HepG2 (cell line): ENCODE results near the gene UTS2R. TPM values are rescaled to one million over a fixed set of nuclear protein-coding genes. Genes with fewer than 3 reads are reported as not detected.

Experiments
- ARHGAP35 ChIP-seq: sonication (generic); formaldehyde crosslinking; IDR thresholded peaks from 2 replicates; pipeline ENCODE4 v1.9.0; 2022; ENCODE audit warnings: mild to moderate bottlenecking, inconsistent platforms, moderate library complexity, missing genetic modification reagents, borderline replicate concordance
- ATF7-NPFF ChIP-seq: sonication (generic); formaldehyde crosslinking; IDR thresholded peaks from 2 replicates; pipeline ENCODE4 v1.8.1; 2023; ENCODE audit warnings: mild to moderate bottlenecking, low read depth, missing genetic modification reagents, moderate library complexity
- DNMT1 ChIP-seq: sonication (generic); formaldehyde crosslinking; IDR thresholded peaks from 2 replicates; pipeline ENCODE4 v1.5.1; 2020; ENCODE audit warnings: mild to moderate bottlenecking, missing genetic modification reagents
- EEA1 ChIP-seq: sonication (generic); formaldehyde crosslinking; IDR thresholded peaks from 2 replicates; pipeline ENCODE4 v1.5.1; 2020; ENCODE audit warnings: mild to moderate bottlenecking, missing genetic modification reagents, borderline replicate concordance
- EED ChIP-seq: sonication (generic); formaldehyde crosslinking; IDR thresholded peaks from 2 replicates; pipeline ENCODE4 v1.5.0; 2020; ENCODE audit warnings: mild to moderate bottlenecking, missing genetic modification reagents
- HES4 ChIP-seq: sonication (generic); formaldehyde crosslinking; IDR thresholded peaks from 2 replicates; pipeline ENCODE4 v1.9.0; 2021; ENCODE audit warnings: mild to moderate bottlenecking, missing genetic modification reagents, borderline replicate concordance
- KLF12 ChIP-seq: sonication (generic); formaldehyde crosslinking; IDR thresholded peaks from 2 replicates; pipeline ENCODE4 v1.4.0; 2020; ENCODE audit warnings: missing genetic modification reagents, borderline replicate concordance
- MAFF ChIP-seq: IDR thresholded peaks from 2 replicates; pipeline ENCODE4 v1.6.1; 2011; ENCODE audit warnings: low read depth, low read length, improper control_type of control experiment
- NCOA5 ChIP-seq: sonication (generic); formaldehyde crosslinking; IDR thresholded peaks from 2 replicates; pipeline ENCODE4 v1.4.0; 2020; ENCODE audit warnings: missing genetic modification reagents
- NFATC3 ChIP-seq: sonication (generic); formaldehyde crosslinking; IDR thresholded peaks from 2 replicates; pipeline ENCODE4 v1.5.1; 2020; ENCODE audit warnings: mild to moderate bottlenecking, missing genetic modification reagents
- PHF5A ChIP-seq: IDR thresholded peaks from one replicate; pipeline ENCODE4 v1.6.1; 2018; ENCODE audit warnings: low read depth, missing genetic modification reagents; ENCODE audit not compliant: unreplicated experiment
- PHF8 ChIP-seq: sonication (generic); formaldehyde crosslinking; IDR thresholded peaks from 2 replicates; pipeline ENCODE4 v1.5.0; 2020; ENCODE audit warnings: missing genetic modification reagents
- SIX1 ChIP-seq: sonication (generic); formaldehyde crosslinking; IDR thresholded peaks from 2 replicates; pipeline ENCODE4 v1.4.0; 2020; ENCODE audit warnings: missing genetic modification reagents, borderline replicate concordance
- SRSF1 ChIP-seq: fragments of 200-400 bp; formaldehyde crosslinking; optimal IDR thresholded peaks from 2 replicates; pipeline ENCODE3; 2017; ENCODE audit warnings: mild to moderate bottlenecking, low read depth, low read length, moderate library complexity
- TGIF2 ChIP-seq: IDR thresholded peaks from 2 replicates; pipeline ENCODE4 v1.6.1; 2016; ENCODE audit warnings: control low read depth, missing compliant biosample characterization
- ZC3H4 ChIP-seq: sonication (generic); formaldehyde crosslinking; IDR thresholded peaks from 2 replicates; pipeline ENCODE4 v1.4.0; 2020; ENCODE audit warnings: missing genetic modification reagents, borderline replicate concordance
- ZNF260 ChIP-seq: sonication (generic); formaldehyde crosslinking; IDR thresholded peaks from 2 replicates; pipeline ENCODE4 v1.4.0; 2020; ENCODE audit warnings: missing genetic modification reagents, low read depth, mild to moderate bottlenecking, borderline replicate concordance
- ZNF264 ChIP-seq: sonication (generic); formaldehyde crosslinking; IDR thresholded peaks from 2 replicates; pipeline ENCODE4 v1.4.0; 2020; ENCODE audit warnings: missing genetic modification reagents
- ZNF350 ChIP-seq: sonication (generic); formaldehyde crosslinking; IDR thresholded peaks from 2 replicates; pipeline ENCODE4 v1.4.0; 2020; ENCODE audit warnings: mild to moderate bottlenecking, low read depth, missing genetic modification reagents, borderline replicate concordance
- ZNF430 ChIP-seq: sonication (generic); formaldehyde crosslinking; IDR thresholded peaks from 2 replicates; pipeline ENCODE4 v1.9.0; 2021; ENCODE audit warnings: mild to moderate bottlenecking, missing genetic modification reagents
- ZNF563 ChIP-seq: sonication (generic); formaldehyde crosslinking; IDR thresholded peaks from 2 replicates; pipeline ENCODE4 v1.8.0; 2022; ENCODE audit warnings: mild to moderate bottlenecking, moderate library complexity, missing genetic modification reagents
- ZNF709 ChIP-seq: sonication (generic); formaldehyde crosslinking; IDR thresholded peaks from 2 replicates; pipeline ENCODE4 v1.5.0; 2020; ENCODE audit warnings: mild to moderate bottlenecking, missing genetic modification reagents
- ZSCAN21 ChIP-seq: sonication (generic); formaldehyde crosslinking; IDR thresholded peaks from 2 replicates; pipeline ENCODE4 v1.8.0; 2022; ENCODE audit warnings: mild to moderate bottlenecking, missing genetic modification reagents, moderate library complexity, borderline replicate concordance
- polyA plus RNA-seq, 8 experiments: library from polyadenylated mRNA; depleted of rRNA in 3 of 8; stranded (reverse) in 7 of 8; unstranded in 1 of 8; fragments of >200 nt; fragmentation: Illumina TruSeq in 4 of 8; extraction: Trizol in 4 of 8; gene quantifications; 2 replicates each; pipeline versions ENCODE4 v1.2.1 to v1.2.3, GENCODE V29; 2011 to 2016; ENCODE audit warnings: low read depth in 4 of 8, missing spikeins in 1 of 8, mixed read lengths in 1 of 8; ENCODE audit not compliant: insufficient read depth in 1 of 8
- total RNA-seq, 5 experiments: library from RNA; depleted of rRNA; stranded (reverse); fragments of >200 nt; fragmentation: Illumina TruSeq; extraction: Trizol; gene quantifications; 2 replicates each; pipeline ENCODE4 v1.2.3, GENCODE V29; 2016; ENCODE audit warnings: low read depth in 1 of 5
- TF ChIP-seq, protein P1 (sequence below): sonication (generic); formaldehyde crosslinking; IDR thresholded peaks from 2 replicates; pipeline ENCODE4 v1.4.0; 2020; ENCODE audit warnings: missing genetic modification reagents
- TF ChIP-seq, protein P2 (sequence below): sonication (generic); formaldehyde crosslinking; conservative IDR thresholded peaks from 2 replicates; pipeline ENCODE4 v1.4.0; 2020; ENCODE audit warnings: missing genetic modification reagents

The UTS2R gene
- total and polyA plus RNA-seq, 2 of the 13 experiments (the other 11 are each of a cell fraction or from before 2014, with no cell fraction given): 0.13 to 0.15 TPM

DNA sequence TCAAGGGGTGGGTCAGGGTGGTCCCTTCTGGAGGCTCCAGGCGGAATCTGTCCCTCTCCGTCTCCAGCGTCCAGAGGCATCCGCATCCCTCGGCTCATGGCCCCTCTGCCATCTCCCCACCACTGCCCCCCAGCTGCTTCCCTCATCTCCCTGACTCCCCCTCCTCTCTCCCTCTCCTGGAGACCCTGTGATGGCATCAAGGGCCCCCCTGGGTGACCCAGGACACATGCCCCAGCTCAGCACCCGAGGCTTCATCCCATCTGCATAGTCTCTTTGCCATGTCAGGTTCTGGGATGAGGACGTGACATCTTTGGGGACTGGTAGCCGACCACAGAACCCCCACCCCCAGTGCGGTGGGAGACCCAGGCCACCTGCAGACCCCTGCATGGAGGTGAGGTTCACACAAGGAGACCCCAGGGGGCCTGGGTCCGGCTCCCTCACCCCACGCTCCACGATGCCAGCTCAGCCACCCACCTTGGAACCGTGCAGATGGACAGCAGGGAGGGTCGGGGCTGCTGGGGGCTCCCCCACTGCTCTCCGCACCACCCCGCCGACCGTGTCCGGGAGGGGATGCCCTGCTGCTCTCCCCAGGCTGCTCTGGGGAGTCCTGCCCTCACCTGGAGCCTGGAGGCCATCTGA lies 41.8 kb upstream of the UTS2R start (continued):
- peak; percentile 20; the same call in 1 of the 2 replicates for TF ChIP-seq ZNF563 (CRISPR knock-in tag)
- no peak for TF ChIP-seq KLF12
- no peak for TF ChIP-seq ZNF264
- peak; percentile 3 for TF ChIP-seq PHF5A (CRISPR knock-in tag)
- TF ChIP-seq SIX1 (CRISPR knock-in tag): no peak
- TF ChIP-seq, protein P1, sequence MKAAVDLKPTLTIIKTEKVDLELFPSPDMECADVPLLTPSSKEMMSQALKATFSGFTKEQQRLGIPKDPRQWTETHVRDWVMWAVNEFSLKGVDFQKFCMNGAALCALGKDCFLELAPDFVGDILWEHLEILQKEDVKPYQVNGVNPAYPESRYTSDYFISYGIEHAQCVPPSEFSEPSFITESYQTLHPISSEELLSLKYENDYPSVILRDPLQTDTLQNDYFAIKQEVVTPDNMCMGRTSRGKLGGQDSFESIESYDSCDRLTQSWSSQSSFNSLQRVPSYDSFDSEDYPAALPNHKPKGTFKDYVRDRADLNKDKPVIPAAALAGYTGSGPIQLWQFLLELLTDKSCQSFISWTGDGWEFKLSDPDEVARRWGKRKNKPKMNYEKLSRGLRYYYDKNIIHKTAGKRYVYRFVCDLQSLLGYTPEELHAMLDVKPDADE (CRISPR knock-in tag): no peak
- 0 out of 2 replicates have a peak, but pooled peaks have one; percentile 40 for TF ChIP-seq ZSCAN21 (CRISPR knock-in tag)
- peak; percentile 58; the same call in 1 of the 2 replicates for TF ChIP-seq ZNF709 (CRISPR knock-in tag)
- TF ChIP-seq ARHGAP35 (CRISPR knock-in tag): no peak
- no peak for TF ChIP-seq ZC3H4 (CRISPR knock-in tag)
- no peak for TF ChIP-seq ZNF350 (CRISPR knock-in tag)
- peak; percentile 16 for TF ChIP-seq SRSF1
- 0 out of 2 replicates have a peak, but pooled peaks have one; percentile 61 for TF ChIP-seq EED (CRISPR knock-in tag)
- TF ChIP-seq, protein P2, sequence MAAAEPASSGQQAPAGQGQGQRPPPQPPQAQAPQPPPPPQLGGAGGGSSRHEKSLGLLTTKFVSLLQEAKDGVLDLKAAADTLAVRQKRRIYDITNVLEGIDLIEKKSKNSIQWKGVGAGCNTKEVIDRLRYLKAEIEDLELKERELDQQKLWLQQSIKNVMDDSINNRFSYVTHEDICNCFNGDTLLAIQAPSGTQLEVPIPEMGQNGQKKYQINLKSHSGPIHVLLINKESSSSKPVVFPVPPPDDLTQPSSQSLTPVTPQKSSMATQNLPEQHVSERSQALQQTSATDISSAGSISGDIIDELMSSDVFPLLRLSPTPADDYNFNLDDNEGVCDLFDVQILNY (CRISPR knock-in tag): no peak
- TF ChIP-seq NFATC3 (CRISPR knock-in tag): 0 out of 2 replicates have a peak, but pooled peaks have one; percentile 67
- no peak for TF ChIP-seq TGIF2 (CRISPR knock-in tag)
- TF ChIP-seq HES4: peak; percentile 66; the same call in 1 of the 2 replicates
- TF ChIP-seq ATF7-NPFF: 0 out of 2 replicates have a peak, but pooled peaks have one; percentile 2
- no peak for TF ChIP-seq PHF8 (CRISPR knock-in tag)
- no peak for TF ChIP-seq DNMT1 (CRISPR knock-in tag)
- no peak for TF ChIP-seq ZNF430 (CRISPR knock-in tag)
- TF ChIP-seq MAFF: no peak
- no peak for TF ChIP-seq ZNF260 (CRISPR knock-in tag)
- no peak for TF ChIP-seq NCOA5 (CRISPR knock-in tag)
- TF ChIP-seq EEA1 (CRISPR knock-in tag): peak; percentile 24; the same call in 1 of the 2 replicates
